ENCODE measurements around the gene SH3RF3.

The SH3RF3 gene

GRCh38 chr2:109503191-109503590, 374.2 kb downstream of the SH3RF3 start:
- Histone ChIP-seq H3K9me3 (ENCODE audit: control extremely low read depth in 1 of 5, control insufficient read depth in 4 of 5, insufficient read depth in 2 of 5, low read depth in 1 of 5, low read length in 4 of 5) (no peaks in the 10 kb centered on the region), H3K27me3 (replicated peaks in 2 of 5; ENCODE audit: control insufficient read depth in 4 of 5, insufficient read depth in 5 of 5, low read length in 4 of 5) (no peaks in the 10 kb centered on the region), H3K4me3 (ENCODE audit: control insufficient read depth in 1 of 7, extremely low read depth in 1 of 7, insufficient read depth in 4 of 7, low read depth in 2 of 7, low read length in 6 of 7) (no peak overlapping the region), H3K36me3 (ENCODE audit: control insufficient read depth in 4 of 4, insufficient read depth in 4 of 4, low read length in 3 of 4) (no peaks in the 10 kb centered on the region), H3K4me1 (ENCODE audit: control extremely low read depth in 1 of 4, control insufficient read depth in 4 of 4, insufficient read depth in 4 of 4, low read length in 3 of 4) (peaks cover 1 to 66% (median 37%) of the 10 kb centered on the region in 4 experiments), H3K27ac (ENCODE audit: insufficient read depth in 1 of 2, low read depth in 1 of 2, low read length in 2 of 2, poor library complexity in 1 of 2, severe bottlenecking in 2 of 2) (no peak overlapping the region)
- 67% methylated on average over 5 of the region's 5 CpGs for WGBS (ENCODE audit: insufficient coverage)
- ChIA-PET POLR2A (no interaction called here), CTCF (interaction anchor here (0.9 to 1.5 kb wide), 2 partner anchors 21 to 38 kb away, joined by 3 to 5 read pairs; no protein-coding TSS in a partner anchor)
- peak in 2 of 3 donors; percentile 45 to 59 for DNase-seq

DNA sequence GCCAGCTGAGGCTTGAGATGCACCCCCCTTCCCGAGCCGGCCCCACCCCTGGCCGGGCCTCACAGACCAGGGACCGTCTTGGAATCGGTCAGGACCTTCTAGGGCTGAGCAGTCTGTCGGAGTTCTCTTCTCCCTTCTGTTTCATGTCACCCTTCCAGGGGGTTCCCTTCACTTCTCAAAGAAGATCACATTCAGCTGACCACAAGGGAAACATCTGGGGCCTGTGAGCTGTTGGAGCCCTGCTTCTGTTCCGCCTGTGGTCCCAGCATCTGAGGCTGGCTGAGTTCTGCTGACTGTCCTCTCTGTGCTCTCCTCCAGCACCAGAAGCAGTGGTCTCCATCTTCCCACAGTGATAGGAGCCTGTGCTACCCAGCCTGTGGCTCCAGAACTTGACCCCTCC, 378.2 kb downstream of the SH3RF3 start:
- CTCF ChIA-PET: interaction anchor here (0.9 to 8.6 kb wide), 8 partner anchors 8 to 379 kb away, joined by 3 to 72 read pairs (median 4); partner anchors contain the start of gene SH3RF3
- H3K9me3 ChIP-seq (ENCODE audit: control extremely low read depth in 1 of 5, control insufficient read depth in 4 of 5, insufficient read depth in 2 of 5, low read depth in 1 of 5, low read length in 4 of 5): no peaks in the 10 kb centered on the region

GRCh38 chr2:109507828-109508227, 378.8 kb downstream of the SH3RF3 start:
- H3K36me3 ChIP-seq (ENCODE audit: control insufficient read depth in 4 of 4, insufficient read depth in 4 of 4, low read length in 3 of 4): no peaks in the 10 kb centered on the region
- no peak overlapping the region for H3K4me3 ChIP-seq (ENCODE audit: control insufficient read depth in 1 of 7, extremely low read depth in 1 of 7, insufficient read depth in 4 of 7, low read depth in 2 of 7, low read length in 6 of 7)
- CTCF ChIA-PET: interaction anchor here (0.7 to 8.6 kb wide), 8 partner anchors 9 to 380 kb away, joined by 3 to 72 read pairs (median 3); partner anchors contain the start of gene SH3RF3
- peaks cover 1 to 50% (median 27%) of the 10 kb centered on the region in 4 experiments for H3K4me1 ChIP-seq (ENCODE audit: control extremely low read depth in 1 of 4, control insufficient read depth in 4 of 4, insufficient read depth in 4 of 4, low read length in 3 of 4)
- POLR2A ChIA-PET: interaction anchor here (0.7 kb wide), 2 partner anchors 58 to 270 kb away, joined by 3 to 4 read pairs; no protein-coding TSS in a partner anchor
- H3K9me3 ChIP-seq (ENCODE audit: control extremely low read depth in 1 of 5, control insufficient read depth in 4 of 5, insufficient read depth in 2 of 5, low read depth in 1 of 5, low read length in 4 of 5): no peaks in the 10 kb centered on the region
- DNase-seq: no peak
- 88% methylated on average over 3 of the region's 6 CpGs for WGBS (ENCODE audit: insufficient coverage)
- H3K27me3 ChIP-seq (replicated peaks in 2 of 5; ENCODE audit: control insufficient read depth in 4 of 5, insufficient read depth in 5 of 5, low read length in 4 of 5): no peaks in the 10 kb centered on the region
- H3K27ac ChIP-seq (ENCODE audit: insufficient read depth in 1 of 2, low read depth in 1 of 2, low read length in 2 of 2, poor library complexity in 1 of 2, severe bottlenecking in 2 of 2): no peak overlapping the region

More for the DNA sequence above, 378.2 kb downstream of the SH3RF3 start:
- peak; percentile 84 to 99 (median 98) for DNase-seq
- no peaks in the 10 kb centered on the region for H3K27me3 ChIP-seq (replicated peaks in 2 of 5; ENCODE audit: control insufficient read depth in 4 of 5, insufficient read depth in 5 of 5, low read length in 4 of 5)
- no peaks in the 10 kb centered on the region for H3K36me3 ChIP-seq (ENCODE audit: control insufficient read depth in 4 of 4, insufficient read depth in 4 of 4, low read length in 3 of 4)
- WGBS (ENCODE audit: insufficient coverage): 1% methylated on average over 7 of the region's 7 CpGs
- POLR2A ChIA-PET: interaction anchor here (0.7 to 1.0 kb wide), 3 partner anchors 30 to 269 kb away, joined by 3 to 4 read pairs (median 3); no protein-coding TSS in a partner anchor
- H3K27ac ChIP-seq (ENCODE audit: insufficient read depth in 1 of 2, low read depth in 1 of 2, low read length in 2 of 2, poor library complexity in 1 of 2, severe bottlenecking in 2 of 2): no peak overlapping the region
- peak overlapping the region in 1 of 7 experiments; percentile 8 for H3K4me3 ChIP-seq (ENCODE audit: control insufficient read depth in 1 of 7, extremely low read depth in 1 of 7, insufficient read depth in 4 of 7, low read depth in 2 of 7, low read length in 6 of 7)
- H3K4me1 ChIP-seq (ENCODE audit: control extremely low read depth in 1 of 4, control insufficient read depth in 4 of 4, insufficient read depth in 4 of 4, low read length in 3 of 4): peaks cover 1 to 52% (median 28%) of the 10 kb centered on the region in 4 experiments

DNA sequence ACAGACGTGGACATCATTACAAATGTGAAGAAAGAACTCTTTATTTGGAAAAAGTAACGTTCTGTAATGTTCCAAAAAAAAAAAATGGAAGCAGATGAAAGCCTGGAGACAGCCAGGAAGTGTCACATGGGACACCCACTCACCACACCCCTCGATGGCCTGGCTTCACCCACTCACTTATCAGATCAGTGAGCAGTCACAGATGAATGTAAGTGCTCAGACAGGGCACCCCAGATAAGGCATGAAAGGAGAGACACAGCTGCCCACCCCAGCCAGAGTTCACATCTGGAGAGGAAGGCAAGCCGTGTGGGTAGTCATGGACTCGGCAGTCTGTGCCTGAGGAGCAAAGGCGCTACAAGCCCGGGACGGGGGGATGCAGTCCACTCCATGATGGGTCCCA, 379.6 kb downstream of the SH3RF3 start:
- ChIA-PET CTCF (interaction anchor here (0.6 to 8.6 kb wide), 10 partner anchors 17 to 654 kb away, joined by 3 to 72 read pairs (median 4); partner anchors contain the start of gene SH3RF3), POLR2A (no interaction called here)
- H3K27ac ChIP-seq (ENCODE audit: insufficient read depth in 1 of 2, low read depth in 1 of 2, low read length in 2 of 2, poor library complexity in 1 of 2, severe bottlenecking in 2 of 2): no peak overlapping the region
- no peak overlapping the region for H3K4me3 ChIP-seq (ENCODE audit: control insufficient read depth in 1 of 7, extremely low read depth in 1 of 7, insufficient read depth in 4 of 7, low read depth in 2 of 7, low read length in 6 of 7)
- WGBS (ENCODE audit: insufficient coverage): 90% methylated on average over 7 of the region's 8 CpGs
- no peak for DNase-seq
- H3K9me3 ChIP-seq (ENCODE audit: control extremely low read depth in 1 of 5, control insufficient read depth in 4 of 5, insufficient read depth in 2 of 5, low read depth in 1 of 5, low read length in 4 of 5): no peaks in the 10 kb centered on the region
- peaks cover 1 to 43% (median 23%) of the 10 kb centered on the region in 4 experiments for H3K4me1 ChIP-seq (ENCODE audit: control extremely low read depth in 1 of 4, control insufficient read depth in 4 of 4, insufficient read depth in 4 of 4, low read length in 3 of 4)
- no peaks in the 10 kb centered on the region for H3K27me3 ChIP-seq (replicated peaks in 2 of 5; ENCODE audit: control insufficient read depth in 4 of 5, insufficient read depth in 5 of 5, low read length in 4 of 5)
- H3K36me3 ChIP-seq (ENCODE audit: control insufficient read depth in 4 of 4, insufficient read depth in 4 of 4, low read length in 3 of 4): no peaks in the 10 kb centered on the region

- Histone ChIP-seq H3K4me3 (ENCODE audit: control insufficient read depth in 1 of 7, extremely low read depth in 1 of 7, insufficient read depth in 4 of 7, low read depth in 2 of 7, low read length in 6 of 7) (no peak overlapping the region), H3K27ac (ENCODE audit: insufficient read depth in 1 of 2, low read depth in 1 of 2, low read length in 2 of 2, poor library complexity in 1 of 2, severe bottlenecking in 2 of 2) (no peak overlapping the region), H3K27me3 (replicated peaks in 2 of 5; ENCODE audit: control insufficient read depth in 4 of 5, insufficient read depth in 5 of 5, low read length in 4 of 5) (no peaks in the 10 kb centered on the region), H3K9me3 (ENCODE audit: control extremely low read depth in 1 of 5, control insufficient read depth in 4 of 5, insufficient read depth in 2 of 5, low read depth in 1 of 5, low read length in 4 of 5) (no peaks in the 10 kb centered on the region), H3K4me1 (ENCODE audit: control extremely low read depth in 1 of 4, control insufficient read depth in 4 of 4, insufficient read depth in 4 of 4, low read length in 3 of 4) (peaks cover 1 to 39% (median 21%) of the 10 kb centered on the region in 4 experiments), H3K36me3 (ENCODE audit: control insufficient read depth in 4 of 4, insufficient read depth in 4 of 4, low read length in 3 of 4) (no peaks in the 10 kb centered on the region)
- ChIA-PET CTCF (interaction anchor here (0.8 to 8.6 kb wide), 28 partner anchors 11 to 656 kb away, joined by 3 to 72 read pairs (median 4); partner anchors contain the start of gene SH3RF3), POLR2A (no interaction called here)
- WGBS (ENCODE audit: insufficient coverage): 52% methylated on average over 16 of the region's 19 CpGs
- DNase-seq: peak; percentile 72 to 83 (median 73)
Measured at GRCh38 chr2:109510136-109511028, 381.4 kb downstream of the SH3RF3 start.

DNA sequence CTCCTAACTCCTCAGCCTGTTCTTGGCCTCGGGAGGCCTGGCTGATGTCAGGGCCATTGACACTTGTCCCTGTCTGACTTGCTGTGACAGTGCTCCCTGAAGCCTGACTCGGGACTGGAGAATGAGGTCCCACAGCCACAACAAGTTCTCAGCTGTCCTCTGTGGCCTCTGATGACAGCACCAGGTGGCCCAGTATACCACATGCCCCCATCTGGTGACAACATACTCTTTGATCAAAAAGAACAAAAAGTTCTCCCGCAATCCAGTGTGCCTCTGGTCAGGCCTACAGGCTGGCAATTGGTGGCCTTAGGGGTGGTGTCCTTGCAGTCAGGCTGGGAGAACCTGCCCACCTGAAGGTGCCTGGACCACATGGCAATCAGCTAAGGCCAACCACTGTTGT, 382.2 kb downstream of the SH3RF3 start:
- ChIA-PET POLR2A (no interaction called here), CTCF (interaction anchor here (0.8 to 8.6 kb wide), 14 partner anchors 10 to 592 kb away, joined by 3 to 72 read pairs (median 6); partner anchors contain the start of gene SH3RF3)

More for the DNA sequence above, 382.2 kb downstream of the SH3RF3 start:
- H3K9me3 ChIP-seq (ENCODE audit: control extremely low read depth in 1 of 5, control insufficient read depth in 4 of 5, insufficient read depth in 2 of 5, low read depth in 1 of 5, low read length in 4 of 5): no peaks in the 10 kb centered on the region
- no peak overlapping the region for H3K4me3 ChIP-seq (ENCODE audit: control insufficient read depth in 1 of 7, extremely low read depth in 1 of 7, insufficient read depth in 4 of 7, low read depth in 2 of 7, low read length in 6 of 7)
- DNase-seq: no peak
- no peak overlapping the region for H3K27ac ChIP-seq (ENCODE audit: insufficient read depth in 1 of 2, low read depth in 1 of 2, low read length in 2 of 2, poor library complexity in 1 of 2, severe bottlenecking in 2 of 2)
- H3K4me1 ChIP-seq (ENCODE audit: control extremely low read depth in 1 of 4, control insufficient read depth in 4 of 4, insufficient read depth in 4 of 4, low read length in 3 of 4): peaks cover 1 to 32% (median 19%) of the 10 kb centered on the region in 4 experiments
- 96% methylated on average over 3 of the region's 3 CpGs for WGBS (ENCODE audit: insufficient coverage)
- no peaks in the 10 kb centered on the region for H3K27me3 ChIP-seq (replicated peaks in 2 of 5; ENCODE audit: control insufficient read depth in 4 of 5, insufficient read depth in 5 of 5, low read length in 4 of 5)
- H3K36me3 ChIP-seq (ENCODE audit: control insufficient read depth in 4 of 4, insufficient read depth in 4 of 4, low read length in 3 of 4): no peaks in the 10 kb centered on the region

All from common myeloid progenitor, CD34-positive (primary cell).